ENCODE data around the gene FKRP. TPM values are rescaled to one million over a fixed set of nuclear protein-coding genes. Genes with fewer than 3 reads are reported as not detected.
"Not testable (repeated sequence)": the region's sequence is repeated elsewhere in the genome, so short reads cannot be mapped to it uniquely, and the experiment has no call there.

The FKRP gene
- total RNA-seq, 2 experiments from 2014 or later = 16.3 to 17.7 TPM

DNA sequence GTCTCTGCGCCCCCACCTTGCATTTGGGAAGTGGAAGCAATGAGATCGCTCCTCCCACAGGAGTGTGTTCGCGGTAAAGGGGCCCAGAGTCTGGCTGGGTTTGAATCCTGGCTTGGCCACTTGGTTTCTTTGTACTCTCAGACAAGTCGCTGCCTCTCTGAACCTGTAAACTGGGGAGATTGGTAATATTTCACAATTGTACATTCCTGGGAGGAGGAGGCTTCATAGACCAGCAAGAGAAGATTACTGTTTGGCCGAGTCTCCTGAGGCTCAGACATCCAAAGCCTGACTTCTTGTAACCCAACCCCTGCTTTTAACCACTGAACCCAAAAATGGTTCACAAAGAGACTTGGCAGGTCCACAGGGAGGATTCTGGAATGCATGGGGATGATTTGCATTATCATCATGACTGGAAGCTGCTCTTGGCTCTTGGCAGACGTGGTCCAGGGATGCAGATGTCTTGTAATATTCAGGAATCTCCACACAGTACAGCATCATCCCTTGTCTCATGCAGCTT, 14.0 kb downstream of the FKRP start:
- DNase-seq (no peak), ATAC-seq (no peak)
- Mint-ChIP-seq H3K27me3 (no peaks in the 10 kb centered on the region), H3K4me3 (no peak overlapping the region), H3K9me3 (ENCODE audit: low read depth) (no peaks in the 10 kb centered on the region), H3K36me3 (peaks cover 3% of the 10 kb centered on the region), H3K4me1 (peaks cover 14% of the 10 kb centered on the region), H3K27ac (no peak overlapping the region)
- CTCF ChIA-PET = interaction anchor here (1.0 to 11.9 kb wide), 2 partner anchors 78 to 81 kb away, joined by 5 to 203 read pairs; no protein-coding TSS in a partner anchor

DNA sequence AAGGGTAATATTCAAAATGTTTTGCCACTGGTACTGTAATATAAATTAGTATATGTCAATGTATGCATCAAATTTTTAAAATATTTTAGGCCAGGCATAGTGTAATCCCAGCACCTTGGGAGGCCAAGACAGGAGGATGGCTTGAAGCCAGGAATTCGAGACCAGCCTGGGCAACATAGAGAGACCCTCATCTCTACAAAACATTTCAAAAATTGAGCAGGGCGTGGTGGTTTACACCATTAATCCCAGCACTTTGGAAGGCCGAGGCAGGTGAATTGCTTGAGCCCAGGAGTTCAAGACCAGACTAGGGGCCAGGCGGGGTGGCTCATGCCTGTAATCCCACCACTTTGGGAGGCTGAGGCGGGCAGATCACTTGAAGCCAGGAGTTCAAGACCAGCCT, 14.5 kb downstream of the FKRP start:
- no peak for DNase-seq
- no peaks in the 10 kb centered on the region for H3K9me3 Mint-ChIP-seq (ENCODE audit: low read depth)
- CTCF ChIA-PET = interaction anchor here (0.6 to 1.0 kb wide), 2 partner anchors 23 to 80 kb away, joined by 3 to 5 read pairs; no protein-coding TSS in a partner anchor
- H3K27ac Mint-ChIP-seq = no peak overlapping the region
- peaks cover 14% of the 10 kb centered on the region for H3K4me1 Mint-ChIP-seq
- no peak for ATAC-seq
- no peaks in the 10 kb centered on the region for H3K27me3 Mint-ChIP-seq
- H3K4me3 Mint-ChIP-seq = no peak overlapping the region
- H3K36me3 Mint-ChIP-seq = peaks cover 2% of the 10 kb centered on the region

DNA sequence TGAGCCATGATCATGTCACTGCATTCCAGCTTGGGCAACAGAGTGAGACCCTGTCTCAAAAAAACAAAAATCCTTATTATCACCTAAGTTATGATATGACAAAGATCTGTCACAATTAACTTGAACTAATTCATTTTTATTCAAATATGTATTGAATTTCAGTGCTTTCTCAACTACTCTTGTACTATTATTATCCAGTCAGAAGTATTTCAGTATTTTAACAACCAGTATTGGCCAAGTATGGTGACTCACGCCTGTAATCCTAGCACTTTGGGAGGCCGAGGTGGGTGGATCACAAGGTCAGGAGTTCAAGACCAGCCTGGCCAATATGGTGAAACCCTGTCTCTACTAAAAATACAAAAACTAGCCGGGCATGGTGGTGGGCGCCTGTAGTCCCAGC, 15.0 kb downstream of the FKRP start:
- CTCF ChIA-PET = interaction anchor here (0.6 to 1.5 kb wide), 7 partner anchors 8 to 1258 kb away, joined by 3 to 5 read pairs (median 3); no protein-coding TSS in a partner anchor
- H3K36me3 Mint-ChIP-seq; H3K9me3 Mint-ChIP-seq (ENCODE audit: low read depth); DNase-seq; ATAC-seq; H3K27me3 Mint-ChIP-seq; H3K27ac Mint-ChIP-seq; H3K4me3 Mint-ChIP-seq: not testable (repeated sequence)
- H3K4me1 Mint-ChIP-seq = peaks cover 14% of the 10 kb centered on the region

DNA sequence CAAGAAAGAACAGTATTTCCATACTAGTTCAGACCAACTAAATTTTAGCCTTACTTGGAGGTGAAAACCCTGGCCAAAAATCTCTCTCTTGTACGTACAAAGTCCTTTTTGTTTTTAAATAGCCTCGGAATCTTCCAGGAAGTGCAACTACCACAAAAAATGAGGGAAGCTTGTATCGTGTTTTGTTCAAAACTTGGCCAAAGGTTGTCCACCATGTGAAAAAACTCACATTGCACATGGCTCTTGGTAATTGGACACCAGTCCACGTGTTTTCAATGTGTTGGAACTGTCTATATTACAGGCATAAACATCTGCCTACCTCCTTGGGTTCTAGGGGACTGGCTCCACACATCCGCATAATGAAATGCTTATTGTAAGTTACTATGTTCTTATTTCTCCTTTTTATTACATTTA, 15.6 kb downstream of the FKRP start:
- DNase-seq (no peak), ATAC-seq (no peak)
- CTCF ChIA-PET = interaction anchor here (1.0 to 1.5 kb wide), 4 partner anchors 8 to 252 kb away, joined by 3 to 5 read pairs (median 4); no protein-coding TSS in a partner anchor
- peaks cover under 1% of the 10 kb centered on the region for H3K36me3 Mint-ChIP-seq
- H3K4me3 Mint-ChIP-seq = no peak overlapping the region
- peaks cover 12% of the 10 kb centered on the region for H3K4me1 Mint-ChIP-seq
- no peaks in the 10 kb centered on the region for H3K9me3 Mint-ChIP-seq (ENCODE audit: low read depth)
- H3K27me3 Mint-ChIP-seq = no peaks in the 10 kb centered on the region
- no peak overlapping the region for H3K27ac Mint-ChIP-seq

DNA sequence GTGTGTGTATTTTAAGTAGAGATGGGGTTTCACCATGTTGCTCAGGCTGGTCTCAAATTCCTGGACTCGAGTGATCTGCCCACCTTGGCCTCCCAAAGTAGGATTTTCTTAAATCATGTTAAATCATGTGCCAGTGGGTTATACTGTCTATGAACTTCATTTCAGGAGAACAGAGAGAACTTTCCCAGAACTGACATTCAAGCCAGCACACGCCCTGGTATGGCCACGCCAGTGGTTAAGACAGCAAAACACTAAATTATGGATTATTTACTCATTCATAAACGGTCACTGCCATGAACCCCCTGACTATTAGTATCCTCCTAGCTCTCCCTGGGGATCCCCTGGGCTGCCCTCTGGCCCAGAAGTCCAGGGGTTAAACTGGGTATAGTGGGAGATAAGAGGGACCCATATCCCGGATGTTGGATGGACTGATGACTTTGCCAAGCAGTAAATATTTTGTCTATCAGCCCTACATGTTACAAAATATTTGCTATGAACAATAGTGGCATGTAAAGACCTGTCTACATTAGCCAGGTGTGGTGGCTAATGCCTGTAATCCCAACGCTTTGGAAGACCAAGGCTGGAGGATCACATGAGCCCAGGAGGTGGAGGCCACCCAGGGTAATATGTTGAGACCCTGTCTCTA, 16.5 kb downstream of the FKRP start:
- Mint-ChIP-seq H3K27me3 (no peaks in the 10 kb centered on the region), H3K36me3 (no peaks in the 10 kb centered on the region), H3K27ac (no peak overlapping the region), H3K9me3 (ENCODE audit: low read depth) (no peaks in the 10 kb centered on the region), H3K4me1 (peaks cover 7% of the 10 kb centered on the region), H3K4me3 (no peak overlapping the region)
- DNase-seq (no peak), ATAC-seq (no peak)
- CTCF ChIA-PET = interaction anchor here (1.2 to 1.5 kb wide), 4 partner anchors 9 to 251 kb away, joined by 3 to 5 read pairs (median 4); no protein-coding TSS in a partner anchor

DNA sequence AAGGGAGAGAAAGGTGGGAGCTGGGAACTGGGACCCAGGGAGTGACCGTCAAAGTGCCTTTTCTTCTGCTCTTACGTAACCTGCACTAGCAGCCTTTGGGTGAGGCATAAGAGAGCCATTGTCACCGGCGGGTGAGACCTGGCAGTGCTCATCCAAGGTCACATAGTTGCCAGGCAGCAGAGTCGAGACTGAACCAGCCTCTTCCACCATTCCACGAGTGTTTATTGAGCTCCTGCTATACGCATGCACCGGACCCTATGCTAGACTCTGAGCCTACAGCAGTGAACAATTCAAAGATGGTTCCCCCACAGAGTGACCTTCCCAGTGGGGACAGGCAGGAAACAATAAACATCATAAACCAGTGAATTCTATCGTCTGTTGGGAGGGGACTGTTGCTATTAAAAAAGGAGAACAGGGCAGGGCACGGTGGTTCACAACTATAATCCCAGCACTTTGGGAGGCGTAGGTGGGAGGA, 19.0 kb downstream of the FKRP start:
- Mint-ChIP-seq H3K4me1 (peaks cover 4% of the 10 kb centered on the region), H3K4me3 (no peak overlapping the region), H3K36me3 (no peaks in the 10 kb centered on the region), H3K27ac (no peak overlapping the region), H3K27me3 (no peaks in the 10 kb centered on the region), H3K9me3 (ENCODE audit: low read depth) (no peaks in the 10 kb centered on the region)
- DNase-seq = no peak
- CTCF ChIA-PET = interaction anchor here (0.8 to 5.7 kb wide), 9 partner anchors 7 to 349 kb away, joined by 3 to 41 read pairs (median 17); partner anchors contain the start of gene ZC3H4
- no peak for ATAC-seq

DNA sequence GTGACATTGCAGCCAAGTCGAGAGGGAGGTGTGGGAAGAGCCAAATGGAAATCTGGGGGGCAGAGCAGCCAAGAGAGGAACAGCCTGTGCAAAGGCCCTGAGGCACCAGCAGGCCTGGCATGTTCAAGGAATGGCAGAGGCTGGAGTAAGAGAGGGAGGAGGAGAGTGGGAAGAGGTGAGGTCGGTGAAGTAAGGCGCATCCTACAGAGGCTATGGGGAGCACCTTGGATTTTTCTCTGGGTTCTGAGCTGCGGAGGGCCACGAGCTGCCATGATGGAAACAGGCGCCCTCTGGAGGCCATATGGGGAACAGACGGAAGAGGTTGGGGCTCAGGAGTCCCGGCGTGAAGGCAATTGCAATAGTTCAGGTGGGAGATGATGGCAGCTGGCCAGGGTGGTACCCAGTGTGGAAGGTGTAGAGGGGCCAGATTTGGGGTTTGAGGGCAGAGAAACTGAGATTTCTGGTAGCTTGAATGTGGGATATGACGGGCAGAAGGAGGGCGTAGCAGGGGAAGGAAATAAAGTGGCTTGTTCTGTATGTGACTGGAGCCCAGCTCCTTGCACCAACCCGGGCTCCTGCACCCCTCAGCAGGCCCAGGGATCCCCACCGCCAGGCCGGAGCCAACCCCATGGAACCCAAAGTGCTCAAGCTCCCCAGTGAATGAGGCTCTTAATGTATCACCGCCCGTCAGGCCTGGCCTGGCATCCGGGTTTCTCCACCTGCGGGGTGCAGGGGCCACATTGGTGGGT, 20.9 kb downstream of the FKRP start:
- Mint-ChIP-seq H3K9me3 (ENCODE audit: low read depth) (no peaks in the 10 kb centered on the region), H3K4me3 (no peak overlapping the region), H3K4me1 (peaks cover 4% of the 10 kb centered on the region), H3K27me3 (no peaks in the 10 kb centered on the region), H3K27ac (no peak overlapping the region), H3K36me3 (no peaks in the 10 kb centered on the region)
- peak; percentile 77 for DNase-seq
- peak; percentile 81 for ATAC-seq
- CTCF ChIA-PET = interaction anchor here (0.6 to 5.7 kb wide), 29 partner anchors 9 to 418 kb away, joined by 3 to 58 read pairs (median 5); partner anchors contain the start of gene SLC1A5

DNA sequence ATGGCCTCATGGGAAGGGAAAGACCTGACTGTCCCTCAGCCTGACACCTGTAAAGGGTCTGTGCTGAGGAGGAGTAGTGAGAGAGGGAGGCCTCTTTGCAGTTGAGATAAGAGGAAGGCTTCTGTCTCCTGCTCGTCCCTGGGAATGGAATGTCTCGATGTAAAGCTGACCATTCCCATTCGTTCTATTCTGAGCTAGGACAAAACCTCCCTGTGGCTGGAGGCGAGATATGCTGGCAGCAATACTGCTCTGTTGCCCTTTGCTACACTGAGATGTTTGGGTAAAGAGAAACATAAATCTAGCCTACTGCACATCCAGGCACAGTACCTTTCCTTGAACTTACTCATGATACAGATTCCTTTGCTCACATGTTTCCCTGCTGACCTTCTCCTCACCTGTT, 22.9 kb downstream of the FKRP start:
- not testable (repeated sequence) for H3K36me3 Mint-ChIP-seq, H3K27me3 Mint-ChIP-seq
- CTCF ChIA-PET = interaction anchor here (1.3 to 5.7 kb wide), 4 partner anchors 14 to 72 kb away, joined by 3 to 58 read pairs (median 37); no protein-coding TSS in a partner anchor

DNA sequence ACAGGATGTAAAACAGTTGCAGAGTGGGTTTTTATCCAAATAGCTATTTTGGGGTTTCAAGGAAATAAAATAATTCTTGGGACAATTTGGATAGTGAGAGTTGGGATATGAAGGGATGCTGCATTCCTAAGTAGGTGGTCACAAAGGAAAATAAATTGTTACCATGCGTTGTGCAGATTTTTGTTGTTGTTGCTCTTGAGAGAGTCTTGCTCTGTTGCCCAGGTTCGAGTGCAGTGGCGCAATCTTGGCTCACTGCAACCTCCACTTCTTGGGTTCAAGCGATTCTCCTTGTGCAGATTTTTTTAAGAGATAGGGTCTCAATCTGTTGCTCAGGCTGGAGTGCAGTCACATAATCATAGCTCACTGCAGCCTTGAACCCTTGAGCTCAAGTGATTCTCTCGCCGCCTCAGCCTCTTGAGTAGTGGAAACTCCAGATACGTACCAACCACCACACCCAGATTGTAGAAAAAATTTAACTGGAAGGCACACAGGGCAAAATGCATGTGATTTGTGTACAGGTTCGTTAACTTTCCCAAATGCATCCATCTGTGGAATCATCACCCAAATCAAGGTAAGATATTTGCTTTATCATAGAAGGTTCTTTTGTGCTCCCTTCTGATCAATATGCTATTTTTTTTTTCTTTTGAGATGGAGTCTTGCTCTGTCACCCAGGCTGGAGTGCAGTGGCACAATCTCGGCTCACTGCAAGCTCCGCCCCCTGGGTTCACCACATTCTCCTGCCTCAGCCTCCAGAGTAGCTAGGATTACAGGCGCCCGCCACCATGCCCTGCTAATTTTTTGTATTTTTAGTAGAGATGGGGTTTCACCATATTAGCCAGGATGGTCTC, 26.5 kb downstream of the FKRP start:
- H3K27ac Mint-ChIP-seq = no peak overlapping the region
- H3K27me3 Mint-ChIP-seq = no peaks in the 10 kb centered on the region
- ATAC-seq (no peak), DNase-seq (no peak)
- no peaks in the 10 kb centered on the region for H3K9me3 Mint-ChIP-seq (ENCODE audit: low read depth)
- CTCF ChIA-PET = interaction anchor here (0.7 to 1.5 kb wide), 5 partner anchors 14 to 68 kb away, joined by 3 to 4 read pairs (median 3); no protein-coding TSS in a partner anchor
- H3K4me3 Mint-ChIP-seq = no peak overlapping the region
- H3K36me3 Mint-ChIP-seq = peaks cover 24% of the 10 kb centered on the region
- peaks cover 13% of the 10 kb centered on the region for H3K4me1 Mint-ChIP-seq

More for the DNA sequence above, 22.9 kb downstream of the FKRP start:
- H3K4me3 Mint-ChIP-seq; H3K9me3 Mint-ChIP-seq (ENCODE audit: low read depth); H3K4me1 Mint-ChIP-seq; DNase-seq; ATAC-seq; H3K27ac Mint-ChIP-seq: not testable (repeated sequence)

DNA sequence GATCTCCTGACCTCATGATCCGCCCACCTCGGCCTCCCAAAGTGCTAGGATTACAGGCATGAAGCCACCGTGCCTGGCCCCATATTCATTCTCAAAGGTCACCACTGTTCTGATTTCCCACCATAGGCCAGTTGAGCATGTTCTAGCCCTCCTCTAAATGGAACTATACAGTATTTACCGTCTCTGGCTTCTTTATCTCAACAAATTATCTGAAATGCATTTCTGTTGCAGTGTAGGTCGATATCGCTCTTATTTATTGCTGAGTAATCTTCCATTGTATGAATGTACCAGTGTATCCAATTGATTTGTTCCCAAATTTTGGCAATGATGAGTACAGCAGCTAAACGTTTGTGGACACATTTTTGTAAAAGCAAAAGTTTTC, 27.2 kb downstream of the FKRP start:
- Mint-ChIP-seq H3K4me1 (peaks cover 15% of the 10 kb centered on the region), H3K27ac (no peak overlapping the region), H3K27me3 (no peaks in the 10 kb centered on the region), H3K36me3 (peaks cover 29% of the 10 kb centered on the region), H3K4me3 (no peak overlapping the region), H3K9me3 (ENCODE audit: low read depth) (no peaks in the 10 kb centered on the region)
- DNase-seq = no peak
- CTCF ChIA-PET = interaction anchor here (0.7 to 1.5 kb wide), 5 partner anchors 13 to 67 kb away, joined by 3 to 4 read pairs (median 3); no protein-coding TSS in a partner anchor
- no peak for ATAC-seq

DNA sequence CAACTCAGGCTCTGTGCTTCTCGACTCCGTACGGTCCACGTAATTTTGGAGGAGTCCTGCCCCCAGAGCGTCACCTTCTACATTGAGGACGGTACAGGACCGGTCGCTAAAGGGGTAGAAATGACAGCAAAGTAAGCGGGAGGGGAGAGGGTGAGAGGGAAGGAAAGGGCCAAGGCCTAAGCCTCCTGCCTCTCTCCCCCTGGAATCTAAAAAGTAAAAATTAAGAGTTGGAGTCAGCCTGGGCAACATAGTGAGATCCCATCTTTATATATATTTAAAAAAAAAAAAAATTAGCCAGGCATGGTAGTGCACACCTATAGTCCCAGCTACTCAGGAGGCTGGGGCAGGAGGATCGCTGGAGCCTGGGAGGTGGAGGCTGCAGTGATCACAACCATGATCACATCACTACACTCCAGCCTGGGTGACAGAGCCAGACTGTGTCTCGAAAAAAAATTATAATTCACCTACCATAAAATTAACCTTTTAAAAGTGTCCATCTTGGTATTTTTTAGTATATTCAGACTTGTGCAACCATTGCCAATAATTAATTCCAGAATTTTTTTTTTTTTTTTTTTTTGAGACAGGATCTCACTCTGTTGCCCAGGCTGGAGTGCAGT, 29.9 kb downstream of the FKRP start:
- peaks cover 32% of the 10 kb centered on the region for H3K4me1 Mint-ChIP-seq
- no peak overlapping the region for H3K4me3 Mint-ChIP-seq
- H3K27ac Mint-ChIP-seq = no peak overlapping the region
- peaks cover 45% of the 10 kb centered on the region for H3K36me3 Mint-ChIP-seq
- DNase-seq (no peak), ATAC-seq (no peak)
- CTCF ChIA-PET = interaction anchor here (1.7 kb wide), 1 partner anchor 65 kb away, joined by 5 read pairs; no protein-coding TSS in a partner anchor
- no peaks in the 10 kb centered on the region for H3K9me3 Mint-ChIP-seq (ENCODE audit: low read depth)
- H3K27me3 Mint-ChIP-seq = no peaks in the 10 kb centered on the region

Data from activated CD8-positive, alpha-beta memory T cell treated with anti-CD3 and anti-CD28 coated beads, Interleukin-2, amount 10 ng/mL, durations not matched to agents 7 days and 5 days (primary cell).